Head of caudate nucleus (tissue), 42 donors: ENCODE results near the gene KRTAP19-1.
"Not testable (repeated sequence)": the region's sequence is repeated elsewhere in the genome, so short reads cannot be mapped to it uniquely, and the experiment has no call there.

Experiments
- DNase-seq, 42 donors: peaks; one replicate each; pipeline versions ENCODE4 v3.0.0 to v3.0.0-alpha.2; 2020 to 2021; ENCODE audit warnings: mixed read lengths in 7 of 42
- intact Hi-C: fragments of 100-400 bp; cut with DNase I; formaldehyde crosslinking; loops from one replicate; pipeline ENCODE4 v1.15.0; 2022

KRTAP19-1 gene

DNA sequence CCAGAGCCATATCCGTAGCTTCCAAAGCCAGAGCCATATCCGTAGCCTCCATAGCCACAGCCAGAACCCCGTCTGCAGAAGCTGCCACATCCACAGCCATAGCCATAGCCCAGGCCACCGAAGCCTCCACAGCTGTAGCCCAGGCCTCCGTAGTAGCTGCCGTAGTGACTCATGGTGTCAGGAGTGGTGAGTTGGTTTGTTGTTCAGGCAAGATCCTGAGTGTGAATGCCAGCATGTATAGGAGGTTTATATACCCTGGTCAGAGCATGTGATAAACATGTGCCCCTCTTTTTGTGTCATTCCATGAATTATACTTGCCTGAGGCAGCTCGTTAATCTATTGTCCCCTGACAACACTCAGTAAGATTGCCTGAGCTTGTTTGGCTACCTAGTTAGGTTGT lies at the start of gene KRTAP19-1:
KRTAP19-1 (minus strand) TSS at position 223 of the 400 bp plus-strand sequence; CDS start at position 173, 50 bp downstream.
- intact Hi-C loops: no loop called here

DNA sequence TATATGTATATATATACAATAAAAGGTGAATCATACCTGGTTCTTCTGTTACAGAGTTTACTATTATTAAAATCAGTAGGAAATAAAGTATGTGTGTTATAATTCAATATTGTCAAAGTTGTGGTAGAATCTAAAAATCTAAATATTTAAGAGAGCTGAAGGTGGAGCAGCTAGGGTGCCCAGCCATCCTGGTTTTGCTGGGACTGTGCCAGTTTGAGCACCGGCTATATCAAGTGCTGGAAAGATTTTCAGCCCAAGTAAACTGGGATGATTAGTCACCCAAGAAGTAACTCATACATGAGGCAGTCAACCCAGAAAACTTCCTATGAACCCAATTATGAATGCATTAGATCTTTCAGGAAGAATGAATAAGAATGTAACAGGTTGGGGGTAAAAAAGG lies 38.7 kb upstream of the KRTAP19-1 start:
- intact Hi-C loops: no loop called here
- no peak for DNase-seq

More for the DNA sequence above, at the start of gene KRTAP19-1:
- DNase-seq: no peak

DNA sequence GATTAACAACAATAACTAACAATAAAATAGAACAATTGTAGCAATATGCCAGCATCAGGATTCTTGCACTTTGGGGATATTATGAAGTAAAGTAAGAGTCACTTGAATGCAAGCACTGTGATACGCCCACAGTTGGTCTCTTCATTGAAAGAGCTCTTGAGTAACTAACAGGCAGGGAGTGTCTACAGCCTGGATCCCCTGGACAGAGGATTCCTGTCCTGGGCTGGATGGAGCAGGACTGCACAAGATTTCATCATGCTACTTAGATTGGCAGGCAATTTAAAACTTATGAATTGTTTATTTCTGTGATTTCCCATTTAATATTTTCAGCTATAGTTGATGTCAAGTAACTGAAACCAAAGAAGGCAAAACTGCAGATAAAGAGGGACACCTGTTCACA lies 35.5 kb upstream of the KRTAP19-1 start:
- intact Hi-C loops: no loop called here
- DNase-seq: no peak

DNA sequence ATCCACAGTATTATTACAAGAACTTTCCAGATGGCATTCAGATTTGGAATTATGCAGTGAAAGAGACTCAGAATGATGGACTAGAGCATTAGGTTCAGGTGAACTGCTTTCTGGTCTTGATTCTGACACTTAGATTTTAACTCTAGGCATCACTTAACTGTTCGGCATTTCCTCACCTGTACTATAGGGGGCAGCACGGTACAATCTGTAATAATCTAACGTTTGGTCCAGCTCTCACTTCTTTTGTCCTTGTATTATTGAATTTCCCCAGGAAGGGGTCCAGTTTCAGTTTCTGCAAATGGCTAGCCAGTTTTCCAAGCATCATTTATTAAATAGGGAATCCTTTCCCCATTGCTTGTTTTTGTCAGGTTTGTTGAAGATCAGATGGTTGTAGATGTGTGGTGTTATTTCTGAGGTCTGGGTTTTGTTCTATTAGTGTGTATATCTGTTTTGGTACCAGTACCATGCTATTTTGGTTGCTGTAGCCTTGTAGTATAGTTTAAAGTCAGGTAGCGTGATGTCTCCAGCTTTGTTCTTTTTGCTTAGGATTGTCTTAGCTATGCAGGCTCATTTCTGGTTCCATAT lies 25.5 kb upstream of the KRTAP19-1 start:
- DNase-seq, intact Hi-C loops: not testable (repeated sequence)

DNA sequence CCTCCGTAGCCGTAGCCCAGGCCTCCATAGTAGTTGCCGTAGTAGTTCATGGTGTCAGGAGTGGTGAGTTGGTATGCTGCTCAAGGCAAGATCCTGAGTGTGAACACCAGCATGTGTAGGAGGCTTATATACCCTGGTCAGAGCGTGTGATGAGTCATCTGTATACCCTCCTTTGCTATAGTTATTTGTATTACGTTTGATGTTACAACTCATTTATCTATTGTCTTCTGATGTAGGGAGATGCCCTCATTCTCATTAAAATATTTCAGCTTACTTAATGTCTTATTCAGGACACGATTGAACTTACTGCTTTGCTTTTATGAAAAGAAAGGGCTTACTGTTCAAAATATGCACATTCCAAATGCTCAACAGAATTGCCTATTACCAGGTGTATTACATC lies 21.9 kb upstream of the KRTAP19-1 start, which contains the start of gene KRTAP19-5:
KRTAP19-5 (minus strand) TSS at position 101 of the 400 bp plus-strand sequence; CDS start at position 50, 51 bp downstream.
- intact Hi-C loops: no loop called here
- DNase-seq: no peak

DNA sequence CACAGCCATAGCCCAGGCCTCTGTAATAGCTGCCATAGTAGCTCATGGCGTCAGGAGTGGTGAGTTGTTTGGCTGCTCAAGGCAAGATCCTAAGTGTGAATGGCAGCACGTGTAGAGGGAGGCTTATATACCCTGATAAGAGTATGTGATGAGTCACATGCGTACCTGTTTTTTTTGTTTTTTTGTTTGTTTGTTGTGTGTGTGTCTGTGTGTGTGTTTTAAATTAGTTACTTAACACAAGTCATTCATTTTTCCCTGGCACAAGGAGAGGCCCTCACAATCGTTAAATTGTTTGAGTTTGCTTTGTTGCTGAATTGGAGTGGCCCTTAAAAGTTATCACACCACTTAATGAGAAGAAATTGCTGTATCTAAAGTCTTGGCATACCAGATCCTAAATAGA lies 16.9 kb upstream of the KRTAP19-1 start, which contains the start of gene KRTAP19-4:
KRTAP19-4 (minus strand) TSS at position 101 of the 400 bp plus-strand sequence; CDS start at position 46, 55 bp downstream.
- no peak for DNase-seq
- intact Hi-C loops: no loop called here

DNA sequence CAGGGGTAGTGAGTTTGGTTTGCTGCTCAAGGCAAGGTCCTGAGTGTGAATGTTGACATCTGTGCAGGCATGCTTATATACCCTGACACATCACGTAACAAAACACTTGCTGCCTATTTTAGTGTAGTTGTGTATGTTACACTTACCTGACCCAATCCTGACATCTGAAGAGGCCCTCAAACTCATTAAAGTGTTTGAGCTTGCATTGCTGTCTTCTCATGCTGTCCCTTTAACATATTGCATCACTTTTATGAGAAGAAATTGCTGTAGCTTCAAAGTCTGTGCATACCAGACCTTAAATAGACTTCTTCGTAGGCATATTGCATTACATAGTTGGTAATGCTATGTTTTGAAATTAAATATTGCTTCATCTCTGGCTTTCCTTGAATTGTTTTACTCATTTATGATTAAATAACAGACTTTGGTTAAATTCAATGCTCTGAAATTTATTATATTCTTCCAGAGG lies 11.8 kb upstream of the KRTAP19-1 start, which contains the start of gene KRTAP19-3:
KRTAP19-3 (minus strand) TSS at position 51 of the 466 bp plus-strand sequence. CDS start 56 bp downstream, outside the sequence.
- intact Hi-C loops: no loop called here

DNA sequence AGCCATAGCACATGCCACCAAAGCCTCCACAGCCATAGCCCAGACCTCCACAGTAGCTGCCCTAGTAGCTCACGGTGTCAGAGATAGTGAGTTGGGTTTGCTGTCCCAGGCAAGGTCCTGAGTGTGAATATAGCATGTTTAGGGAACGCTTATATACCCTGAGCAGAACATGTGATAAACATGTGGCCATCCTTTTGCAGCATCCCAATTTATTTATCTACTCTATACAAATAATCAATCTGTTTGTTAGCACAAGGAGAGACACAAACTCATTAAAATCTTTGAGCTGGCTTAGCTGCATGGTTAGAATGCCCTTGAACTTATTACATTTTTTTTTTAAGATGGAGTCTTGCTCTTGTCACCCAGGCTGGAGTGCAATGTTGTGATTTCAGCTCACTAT lies 7.2 kb upstream of the KRTAP19-1 start, which contains the start of gene KRTAP19-2:
KRTAP19-2 (minus strand) TSS at position 101 of the 400 bp plus-strand sequence; CDS start at position 13, 88 bp downstream.
- no peak for DNase-seq
- intact Hi-C loops: no loop called here

More for the DNA sequence above, 11.8 kb upstream of the KRTAP19-1 start, which contains the start of gene KRTAP19-3:
- DNase-seq: no peak

DNA sequence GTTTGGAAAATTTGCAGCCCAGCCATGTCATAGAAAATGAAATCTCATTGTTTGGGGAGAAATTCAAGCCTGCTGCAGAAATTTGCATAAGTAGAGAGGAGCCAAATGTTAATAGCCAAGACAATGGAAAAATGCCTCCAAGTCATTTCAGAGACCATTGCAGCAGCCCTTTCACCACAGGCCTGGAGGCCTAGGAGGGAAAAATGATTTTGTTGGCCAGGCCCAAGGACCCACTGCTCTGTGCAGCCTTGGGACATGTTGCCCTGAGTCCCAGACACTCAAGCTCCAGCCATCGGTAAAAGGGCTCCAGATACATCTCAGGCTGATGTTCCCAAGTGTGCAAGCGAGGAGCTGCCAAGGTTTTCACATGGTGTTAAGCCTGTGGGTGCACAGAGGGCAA lies 6.0 kb upstream of the KRTAP19-1 start:
- intact Hi-C loops: no loop called here

DNA sequence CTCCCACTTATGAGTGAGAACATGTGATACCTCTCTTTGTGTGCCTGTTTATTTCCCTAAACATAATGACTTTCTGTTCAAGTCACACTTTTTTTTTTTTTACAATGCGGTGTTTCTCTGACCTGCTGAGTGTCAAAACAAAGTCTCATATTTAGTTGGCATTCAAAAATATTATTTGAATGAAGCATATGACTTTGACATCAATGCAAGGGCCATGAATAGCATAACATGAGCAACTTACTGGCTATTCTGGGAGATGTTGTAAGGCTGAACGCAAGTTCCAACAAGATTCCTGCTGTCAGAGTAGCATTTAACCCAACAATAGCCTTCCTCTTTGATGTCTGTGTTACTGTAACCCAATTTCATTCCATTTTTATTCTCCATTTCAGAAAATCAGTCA lies 2.0 kb upstream of the KRTAP19-1 start:
- DNase-seq: no peak
- intact Hi-C loops: no loop called here

More for the DNA sequence above, 6.0 kb upstream of the KRTAP19-1 start:
- no peak for DNase-seq

DNA sequence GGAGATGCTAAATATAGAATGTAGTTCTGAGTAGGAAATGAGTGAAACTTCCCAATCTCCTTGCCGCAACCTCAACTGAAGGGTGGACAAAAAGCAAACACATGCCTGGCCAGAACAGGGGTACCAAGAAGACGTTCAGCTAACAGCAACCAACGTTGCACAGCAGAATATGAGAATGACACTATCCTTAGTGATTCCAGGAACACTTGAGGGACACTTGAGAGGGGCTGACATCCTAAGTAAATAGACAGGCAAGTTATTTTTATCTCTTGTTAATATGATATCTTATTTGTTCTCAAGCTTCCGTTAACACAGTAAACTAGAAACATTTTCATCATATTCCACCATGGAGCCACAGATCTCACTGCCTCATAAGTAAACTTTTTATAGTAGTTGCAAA lies 908 bp downstream of the KRTAP19-1 start:
- intact Hi-C loops: no loop called here
- DNase-seq: no peak

DNA sequence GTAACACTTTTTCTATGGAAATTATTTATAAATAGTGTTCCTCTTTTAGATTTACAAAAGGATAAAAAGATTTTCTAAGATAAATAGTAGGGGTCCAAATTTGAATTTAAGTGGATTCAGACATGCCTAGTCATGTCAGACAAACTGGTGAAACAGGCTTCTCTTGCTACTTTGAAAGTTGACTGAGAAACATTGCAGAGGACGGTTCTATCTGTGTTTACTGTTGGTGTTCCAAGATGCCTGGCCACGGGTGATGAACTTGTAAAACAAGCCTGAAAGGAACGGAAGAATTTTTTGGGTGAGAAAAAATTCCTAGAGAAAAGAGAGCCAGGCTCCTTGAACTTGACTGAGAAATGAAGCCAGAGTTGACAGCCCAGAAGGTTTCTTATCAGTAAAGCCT lies 2.2 kb downstream of the KRTAP19-1 start:
- intact Hi-C loops: no loop called here
- DNase-seq: no peak

DNA sequence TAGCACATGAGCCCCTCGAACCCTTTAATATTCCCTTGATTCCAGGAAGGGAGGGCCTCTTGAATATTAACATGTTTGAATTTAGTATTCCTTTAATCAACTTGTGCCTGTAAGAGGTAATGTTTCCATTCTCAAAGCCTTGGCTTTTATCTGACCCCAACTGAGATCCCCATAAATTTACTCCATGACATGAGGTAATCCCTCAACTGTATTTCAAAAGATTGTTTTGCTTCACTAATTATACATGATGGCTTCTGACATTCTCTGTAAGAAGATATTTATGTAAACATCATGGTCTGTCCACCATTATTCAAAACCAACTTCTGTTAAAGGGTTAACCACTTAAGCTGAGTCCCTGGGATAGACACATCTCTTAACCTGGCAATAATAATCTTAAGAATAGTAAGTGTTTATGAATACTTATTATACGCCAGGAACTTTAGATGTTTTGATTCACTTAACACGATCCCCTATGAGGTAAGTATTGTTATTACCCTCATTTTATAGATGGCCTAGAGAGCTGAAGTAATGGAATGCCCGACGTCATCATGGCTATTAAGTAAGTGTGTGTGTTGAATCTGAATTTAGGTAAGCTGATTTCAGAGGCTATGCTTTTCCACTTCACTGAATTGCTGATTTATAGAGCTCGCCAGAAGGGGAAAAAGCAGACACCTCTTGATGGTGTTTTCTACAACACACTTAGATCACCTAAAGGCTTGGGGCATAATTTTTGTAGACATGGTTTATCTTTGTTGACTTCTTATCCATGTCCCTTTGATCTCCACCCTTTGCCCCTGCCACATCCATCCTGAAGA lies 11.1 kb downstream of the KRTAP19-1 start:
- intact Hi-C loops: no loop called here
- DNase-seq: no peak

DNA sequence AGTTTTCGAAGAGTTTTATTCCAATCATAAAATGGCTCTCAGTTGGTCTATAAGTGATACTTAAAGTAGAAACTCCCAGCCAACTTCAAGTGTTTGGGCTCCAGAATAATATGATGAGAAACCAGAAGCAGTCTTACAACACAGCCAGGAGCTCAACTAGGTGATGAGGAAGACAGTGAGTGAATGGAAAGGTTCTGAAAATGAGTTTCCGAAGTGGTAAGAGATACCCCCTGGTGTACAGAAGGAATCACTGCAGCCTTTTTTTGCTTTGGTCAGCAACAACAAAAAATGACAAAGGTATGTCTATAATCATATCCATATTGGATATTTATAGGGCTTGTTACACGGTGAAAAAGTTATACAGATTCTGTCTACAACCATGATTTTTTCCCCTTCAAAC lies 16.5 kb downstream of the KRTAP19-1 start:
- intact Hi-C loops: no loop called here
- peak in 1 of 42 donors; percentile 2 for DNase-seq

DNA sequence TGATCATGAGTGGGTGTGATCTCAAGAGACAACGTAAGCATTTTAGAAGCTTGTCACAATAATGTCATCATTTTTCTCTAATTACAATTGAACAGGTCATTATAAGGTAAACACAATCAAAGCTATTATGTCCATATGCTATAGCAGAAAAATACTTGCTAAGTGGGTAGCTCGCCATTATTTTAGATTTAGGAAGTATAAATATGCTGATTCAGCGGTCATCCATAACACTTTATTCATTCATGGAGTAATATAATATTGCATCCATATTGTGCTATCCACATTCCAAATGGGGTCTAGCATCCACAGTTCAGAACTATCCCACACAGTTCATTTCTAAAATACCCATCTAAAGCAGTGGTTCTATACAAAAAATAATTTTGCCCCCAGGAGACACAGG lies 31.7 kb downstream of the KRTAP19-1 start:
- DNase-seq: no peak
- intact Hi-C loops: no loop called here

DNA sequence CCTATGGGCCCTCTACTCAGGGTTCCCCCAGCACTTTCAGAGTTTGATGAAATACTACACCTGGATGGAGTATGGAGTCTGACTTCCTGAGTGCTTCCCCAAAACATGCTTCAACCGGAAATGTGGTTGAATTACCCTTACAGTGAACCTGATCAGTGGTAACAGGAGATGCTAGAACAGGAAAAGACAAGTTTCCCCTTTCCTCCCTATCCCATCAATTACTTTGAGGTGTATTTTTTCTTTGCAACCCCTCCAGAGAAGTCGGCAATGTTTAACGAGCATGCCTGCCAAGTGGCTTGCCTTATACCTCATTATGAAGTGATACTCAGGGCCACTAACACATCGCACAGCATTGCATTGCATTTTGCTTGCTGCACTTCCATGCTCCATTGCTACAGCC lies 33.1 kb downstream of the KRTAP19-1 start:
- no peak for DNase-seq
- intact Hi-C loops: no loop called here

DNA sequence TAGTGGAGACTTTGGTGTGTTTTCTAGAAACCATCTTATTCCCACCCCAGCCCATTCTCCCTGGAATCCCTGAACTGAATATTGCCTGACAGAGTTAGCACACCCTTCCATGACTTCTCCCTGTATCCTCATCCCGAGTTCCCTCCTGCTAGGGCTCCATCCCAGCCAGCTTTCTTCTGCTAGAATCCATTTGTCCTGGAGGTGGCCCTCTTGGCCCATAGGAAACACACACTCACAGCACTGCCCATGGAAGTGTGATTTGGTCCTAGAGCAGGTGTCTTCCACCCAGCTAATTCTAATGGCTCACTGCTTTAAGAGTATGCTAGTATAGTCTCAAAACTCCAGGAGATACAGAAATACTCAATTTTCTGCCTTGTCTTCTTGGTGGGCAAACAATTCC lies 36.0 kb downstream of the KRTAP19-1 start:
- DNase-seq: no peak
- intact Hi-C loops: no loop called here

DNA sequence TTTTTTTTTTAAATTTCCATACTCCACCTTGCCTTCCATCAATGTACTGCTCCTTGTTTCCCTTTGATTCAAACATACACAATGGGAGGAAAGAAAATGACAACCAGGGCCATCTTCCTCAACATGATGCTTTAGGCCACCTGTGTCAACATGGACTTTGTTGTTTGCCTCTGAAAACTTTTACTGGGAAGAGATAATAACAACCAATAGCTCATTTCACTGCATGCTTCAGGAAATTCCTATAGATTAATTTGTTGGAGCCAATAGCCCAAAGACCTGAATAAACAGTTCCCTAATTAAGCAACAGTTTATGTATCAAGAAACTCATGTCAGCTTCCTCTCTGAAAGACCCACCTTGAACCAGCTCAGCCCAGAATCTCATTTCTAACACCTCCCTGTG lies 36.9 kb downstream of the KRTAP19-1 start:
- intact Hi-C loops: no loop called here
- DNase-seq: no peak

DNA sequence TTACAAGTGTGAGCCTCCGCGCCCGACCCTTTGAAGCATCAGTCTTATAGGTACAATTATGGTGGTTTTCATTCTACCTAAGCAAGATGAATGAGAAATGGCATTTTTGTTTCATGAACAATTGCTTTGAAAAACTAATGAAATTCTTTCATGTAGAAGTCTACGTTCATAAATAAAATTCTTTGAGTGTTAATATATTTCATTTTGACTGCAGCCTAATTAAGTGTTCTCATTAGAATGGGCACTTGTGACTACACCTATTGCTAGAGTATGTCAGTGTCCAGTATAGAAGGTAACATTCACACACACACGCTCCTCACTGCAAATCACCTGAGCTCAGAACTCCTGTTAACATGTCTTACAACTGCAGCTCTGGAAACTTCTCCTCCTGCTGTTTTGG lies 40.2 kb downstream of the KRTAP19-1 start, which contains the start of gene KRTAP15-1:
KRTAP15-1 (plus strand) TSS at position 301 of the 400 bp plus-strand sequence; CDS start at position 354, 53 bp downstream.
- intact Hi-C loops: no loop called here
- no peak for DNase-seq

DNA sequence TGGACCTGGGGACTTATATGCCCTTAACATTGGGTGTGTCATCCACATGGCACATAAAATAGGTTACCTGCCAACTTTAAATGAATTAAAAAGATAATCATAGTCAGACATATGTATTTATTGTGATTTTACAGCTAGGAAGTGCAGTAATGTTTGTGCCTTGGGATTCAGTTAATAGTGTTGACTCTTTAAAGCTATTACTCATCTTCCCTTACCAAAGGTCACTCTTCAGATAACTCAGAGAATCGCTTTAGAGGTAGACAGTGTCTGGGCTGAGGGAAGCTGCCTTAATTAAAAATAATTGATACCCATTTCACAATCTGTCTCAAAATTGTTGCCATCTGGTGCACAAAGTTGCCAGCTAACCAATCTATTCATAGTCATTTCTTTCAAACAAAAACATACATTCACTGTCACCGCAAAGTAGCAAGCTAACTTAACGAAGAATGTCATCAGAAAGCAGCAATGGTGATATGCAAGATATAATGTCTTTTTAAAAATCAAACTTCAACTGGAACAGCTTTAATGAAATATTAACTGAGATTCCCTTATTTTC lies 43.1 kb downstream of the KRTAP19-1 start:
- DNase-seq: no peak
- intact Hi-C loops: no loop called here
